CD4-positive, CD25-positive, alpha-beta regulatory T cell (primary cell): ENCODE measurements around the gene BCAS2. TPM values are rescaled to one million over a fixed set of nuclear protein-coding genes. Genes with fewer than 3 reads are reported as not detected.
"Not testable (repeated sequence)": the region's sequence is repeated elsewhere in the genome, so short reads cannot be mapped to it uniquely, and the experiment has no call there.

Experiments
- ATAC-seq, 2 donors: fragments of 150-1000 bp; cut with Tn5 transposase; one replicate each; pipeline ENCODE4 v1.10.0; 2021; ENCODE audit warnings: low read depth in 2 of 2, moderate number of reproducible peaks in 2 of 2, moderate library complexity in 1 of 2
- DNase-seq, 3 donors: peaks; one replicate each; pipeline versions ENCODE4 v3.0.0 to v3.0.0-alpha.2; 2012 to 2022; ENCODE audit warnings: mixed read lengths in 1 of 3
- H3K27ac ChIP-seq: one replicate; pipeline ENCODE4 v1.7.0; 2013; ENCODE audit warnings: mild to moderate bottlenecking, low read length; ENCODE audit not compliant: insufficient read depth, poor library complexity, severe bottlenecking
- H3K27me3 ChIP-seq: one replicate; pipeline ENCODE4 v1.7.0; 2013; ENCODE audit warnings: low read length; ENCODE audit not compliant: control insufficient read depth, insufficient read depth
- H3K36me3 ChIP-seq: one replicate; pipeline ENCODE4 v1.7.0; 2013; ENCODE audit warnings: mild to moderate bottlenecking, low read length, moderate library complexity; ENCODE audit not compliant: control insufficient read depth, insufficient read depth
- H3K4me1 ChIP-seq: 2 replicates; pipeline ENCODE4 v1.7.0; 2013; ENCODE audit warnings: mild to moderate bottlenecking, low read length; ENCODE audit not compliant: insufficient read depth, control insufficient read depth, poor library complexity, severe bottlenecking
- H3K4me3 ChIP-seq: one replicate; pipeline ENCODE4 v1.7.0; 2013; ENCODE audit warnings: low read depth, mild to moderate bottlenecking, low read length, moderate library complexity
- H3K9me3 ChIP-seq, 2 experiments: 1 replicate in 1 of 2; 2 replicates in 1 of 2; pipeline ENCODE4 v1.7.0; 2013; ENCODE audit warnings: low read length in 2 of 2, mild to moderate bottlenecking in 1 of 2, moderate library complexity in 1 of 2; ENCODE audit not compliant: control insufficient read depth in 2 of 2
- H3K27ac Mint-ChIP-seq, 3 donors: one replicate each; pipeline ENCODE4 v1.8.0; 2020 to 2022; ENCODE audit warnings: mild to moderate bottlenecking in 3 of 3, mixed read lengths in 3 of 3, moderate library complexity in 2 of 3
- H3K27me3 Mint-ChIP-seq: one replicate; pipeline ENCODE4 v1.8.0; 2022; ENCODE audit warnings: mild to moderate bottlenecking, mixed read lengths
- H3K36me3 Mint-ChIP-seq: one replicate; pipeline ENCODE4 v1.8.0; 2020; ENCODE audit warnings: mixed read lengths
- H3K4me1 Mint-ChIP-seq, 4 donors: one replicate each; pipeline ENCODE4 v1.8.0; 2020 to 2022; ENCODE audit warnings: mixed read lengths in 4 of 4, mild to moderate bottlenecking in 1 of 4
- H3K4me3 Mint-ChIP-seq, 4 donors: one replicate each; pipeline ENCODE4 v1.8.0; 2020 to 2022; ENCODE audit warnings: mild to moderate bottlenecking in 4 of 4, mixed read lengths in 4 of 4, moderate library complexity in 3 of 4
- H3K9me3 Mint-ChIP-seq, 7 donors: one replicate each; pipeline ENCODE4 v1.8.0; 2020 to 2022; ENCODE audit warnings: mixed read lengths in 7 of 7, mild to moderate bottlenecking in 3 of 7, moderate library complexity in 2 of 7
- polyA plus RNA-seq, 4 donors: library from polyadenylated mRNA; unstranded; fragments of 300-500 nt; fragmentation: Illumina TruSeq; gene quantifications; one replicate each; pipeline ENCODE4 v1.2.3, GENCODE V29; 2021
- total RNA-seq: library from RNA; stranded (reverse); gene quantifications from one replicate; pipeline ENCODE4 v1.2.3, GENCODE V29; 2022

The BCAS2 gene
- total and polyA plus RNA-seq, 5 donors from 2014 or later = 97.4 to 125 (median 114) TPM

DNA sequence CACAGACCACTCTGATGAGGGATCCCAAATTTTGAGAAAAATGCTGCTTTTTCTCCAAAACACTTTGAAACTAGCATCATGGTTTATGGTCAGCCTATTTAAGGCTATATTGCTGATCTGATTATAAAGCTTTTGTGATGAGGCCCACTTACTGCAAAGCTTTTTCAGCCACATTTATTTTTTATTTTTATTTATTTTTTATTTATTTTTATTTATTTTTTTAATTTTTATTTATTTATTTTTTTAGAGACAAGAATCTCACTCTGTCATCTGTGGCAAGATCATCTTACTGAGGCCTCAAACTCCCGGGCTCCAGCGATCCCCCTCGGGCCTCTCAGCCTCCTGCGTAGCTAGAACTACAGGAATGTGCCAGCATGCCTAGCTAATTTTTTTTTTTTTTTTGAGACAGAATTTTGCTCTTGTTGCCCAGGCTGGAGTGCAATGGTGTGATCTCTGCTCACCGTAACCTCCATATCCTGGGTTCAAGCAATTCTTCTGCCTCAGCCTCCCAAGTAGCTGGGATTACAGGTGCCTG is 5.2 kb upstream of the BCAS2 start:
- ATAC-seq (no peak), DNase-seq (no peak)
- Mint-ChIP-seq H3K36me3 (no peaks in the 10 kb centered on the region), H3K4me3 (no peak overlapping the region), H3K27ac (no peak overlapping the region), H3K27me3 (peaks cover 59% of the 10 kb centered on the region), H3K4me1 (peaks cover 0 to 10% (median 5%) of the 10 kb centered on the region in 4 donors), H3K9me3 (peaks cover 0 to 5% (median 0%) of the 10 kb centered on the region in 7 donors)
- peaks cover 15% of the 10 kb centered on the region for H3K27me3 ChIP-seq
- H3K4me1 ChIP-seq = no peaks in the 10 kb centered on the region
- H3K9me3 ChIP-seq = peaks cover 2 to 6% of the 10 kb centered on the region in 2 experiments
- no peaks in the 10 kb centered on the region for H3K36me3 ChIP-seq
- no peak overlapping the region for H3K27ac ChIP-seq
- no peak overlapping the region for H3K4me3 ChIP-seq

- Mint-ChIP-seq H3K4me3 (no peak overlapping the region), H3K4me1 (peaks cover 0 to 21% (median 9%) of the 10 kb centered on the region in 4 donors), H3K9me3 (peaks cover 0 to 5% (median 0%) of the 10 kb centered on the region in 7 donors), H3K27ac (no peak overlapping the region), H3K27me3 (peaks cover 53% of the 10 kb centered on the region), H3K36me3 (no peaks in the 10 kb centered on the region)
- ATAC-seq = no peak
- Histone ChIP-seq H3K4me3 (no peak overlapping the region), H3K4me1 (peaks cover 10% of the 10 kb centered on the region), H3K27me3 (peaks cover 12% of the 10 kb centered on the region), H3K9me3 (peaks cover 2 to 6% of the 10 kb centered on the region in 2 experiments), H3K36me3 (no peaks in the 10 kb centered on the region), H3K27ac (no peak overlapping the region)
- no peak for DNase-seq
Observed at GRCh38 chr1:114585231-114585630, 3.8 kb upstream of the BCAS2 start.

DNA sequence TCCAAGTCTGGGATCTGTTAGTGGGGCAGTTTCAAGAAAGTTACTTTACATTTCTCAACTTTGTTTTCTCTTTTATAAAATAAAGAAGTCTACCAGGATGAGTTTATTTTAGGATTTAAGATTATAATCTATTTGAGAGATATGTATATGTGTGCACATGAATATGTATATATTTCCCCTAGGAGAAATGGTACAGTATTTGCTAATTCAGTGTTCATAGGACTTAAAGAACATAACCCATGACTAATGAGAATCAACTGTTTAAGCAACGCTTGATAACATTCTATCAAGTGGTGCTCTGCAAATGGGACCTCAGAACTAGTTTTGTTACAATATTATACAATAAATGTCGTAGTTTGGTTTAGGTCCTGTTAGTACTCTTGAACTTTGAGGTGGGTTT is 7.0 kb downstream of the BCAS2 start:
- Mint-ChIP-seq H3K4me1 (peaks cover 14 to 37% (median 35%) of the 10 kb centered on the region in 4 donors), H3K27ac (no peak overlapping the region)

DNA sequence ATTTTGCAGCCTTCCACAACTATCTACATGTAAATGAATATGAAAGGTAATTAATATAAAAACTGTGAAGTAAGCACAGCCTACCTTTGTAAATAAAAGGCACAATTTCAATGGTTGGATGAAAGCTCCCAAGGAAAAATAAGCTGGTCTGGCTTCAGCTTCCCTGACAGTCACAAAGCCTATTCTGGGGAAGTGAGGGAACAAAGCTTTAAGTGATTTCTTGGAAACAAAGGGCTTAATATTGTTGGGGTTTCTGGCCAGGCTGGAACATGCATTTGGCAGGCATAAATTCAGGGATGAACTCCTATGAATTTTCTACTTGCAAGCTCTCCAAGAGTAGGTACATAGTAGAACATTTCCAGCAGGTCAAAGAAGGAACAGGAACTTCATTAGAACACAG is 17.3 kb downstream of the BCAS2 start:
- Mint-ChIP-seq H3K4me1 (peaks cover 0 to 10% (median 3%) of the 10 kb centered on the region in 4 donors), H3K36me3 (peaks cover 40% of the 10 kb centered on the region)

More for the DNA sequence above, 7.0 kb downstream of the BCAS2 start:
- Histone ChIP-seq H3K4me1 (no peaks in the 10 kb centered on the region), H3K36me3 (peaks cover 81% of the 10 kb centered on the region), H3K27ac (no peak overlapping the region), H3K27me3 (no peaks in the 10 kb centered on the region), H3K4me3 (no peak overlapping the region), H3K9me3 (no peaks in the 10 kb centered on the region)
- Mint-ChIP-seq H3K27me3 (no peaks in the 10 kb centered on the region), H3K9me3 (no peaks in the 10 kb centered on the region), H3K36me3 (peaks cover 60% of the 10 kb centered on the region), H3K4me3 (no peak overlapping the region)
- DNase-seq (no peak), ATAC-seq (no peak)

GRCh38 chr1:114562978-114563510 is 18.4 kb downstream of the BCAS2 start:
- DNase-seq, H3K4me1 ChIP-seq, H3K9me3 Mint-ChIP-seq, H3K27me3 ChIP-seq, H3K27me3 Mint-ChIP-seq, H3K9me3 ChIP-seq, H3K27ac Mint-ChIP-seq, H3K27ac ChIP-seq, H3K4me3 ChIP-seq, ATAC-seq: not testable (repeated sequence)
- Mint-ChIP-seq H3K4me1 (peaks cover 0 to 15% (median 2%) of the 10 kb centered on the region in 4 donors), H3K36me3 (peaks cover 33% of the 10 kb centered on the region), H3K4me3 (peak overlapping the region in 1 of 4 donors; percentile 69)
- peaks cover 31% of the 10 kb centered on the region for H3K36me3 ChIP-seq

More for the DNA sequence above, 17.3 kb downstream of the BCAS2 start:
- Mint-ChIP-seq H3K9me3 (peaks cover 0 to 4% (median 0%) of the 10 kb centered on the region in 7 donors), H3K27me3 (no peaks in the 10 kb centered on the region), H3K4me3 (no peak overlapping the region), H3K27ac (no peak overlapping the region)
- no peaks in the 10 kb centered on the region for H3K9me3 ChIP-seq
- no peak for ATAC-seq
- no peak for DNase-seq
- H3K27me3 ChIP-seq = no peaks in the 10 kb centered on the region
- no peaks in the 10 kb centered on the region for H3K4me1 ChIP-seq
- no peak overlapping the region for H3K27ac ChIP-seq
- no peak overlapping the region for H3K4me3 ChIP-seq
- H3K36me3 ChIP-seq = peaks cover 42% of the 10 kb centered on the region

GRCh38 chr1:114561333-114561732 is 20.1 kb downstream of the BCAS2 start:
- peak overlapping the region in 1 of 3 donors; percentile 77 for H3K27ac Mint-ChIP-seq
- H3K9me3 Mint-ChIP-seq = peaks cover 0 to 4% (median 0%) of the 10 kb centered on the region in 7 donors
- H3K4me3 Mint-ChIP-seq = no peak overlapping the region
- Histone ChIP-seq H3K9me3 (no peaks in the 10 kb centered on the region), H3K27ac (no peak overlapping the region), H3K36me3 (peaks cover 16% of the 10 kb centered on the region), H3K4me1 (no peaks in the 10 kb centered on the region), H3K4me3 (no peak overlapping the region), H3K27me3 (no peaks in the 10 kb centered on the region)
- no peaks in the 10 kb centered on the region for H3K27me3 Mint-ChIP-seq
- peaks cover 18% of the 10 kb centered on the region for H3K36me3 Mint-ChIP-seq
- DNase-seq (no peak), ATAC-seq (no peak)
- peaks cover 0 to 15% (median under 1%) of the 10 kb centered on the region in 4 donors for H3K4me1 Mint-ChIP-seq

- no peak for ATAC-seq
Observed at GRCh38 chr1:114559356-114559755, 22.1 kb downstream of the BCAS2 start.

DNA sequence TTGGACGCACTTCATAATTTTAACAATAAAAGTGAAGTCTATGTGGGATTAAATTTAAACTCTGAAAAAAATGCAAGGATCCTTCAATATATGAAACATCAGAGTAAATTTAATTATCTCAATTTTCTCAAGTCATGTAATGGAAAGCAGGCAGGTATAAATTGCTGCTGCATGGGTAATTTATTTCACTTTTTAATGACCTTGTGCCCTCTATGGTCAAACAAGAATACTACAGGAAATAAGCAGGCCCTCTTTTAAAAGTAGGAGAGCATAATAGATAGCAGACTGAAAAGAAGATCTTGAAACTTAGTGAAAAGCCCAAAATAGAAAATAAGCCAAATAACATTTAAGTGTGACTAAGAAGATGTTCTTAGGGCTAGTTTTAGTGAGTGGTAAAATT is 22.9 kb downstream of the BCAS2 start:
- peaks cover 0 to 5% (median under 1%) of the 10 kb centered on the region in 4 donors for H3K4me1 Mint-ChIP-seq
- H3K27me3 ChIP-seq = no peaks in the 10 kb centered on the region
- peak in 1 of 2 donors; percentile 44 for ATAC-seq
- H3K4me3 Mint-ChIP-seq = no peak overlapping the region
- no peaks in the 10 kb centered on the region for H3K36me3 ChIP-seq
- no peaks in the 10 kb centered on the region for H3K36me3 Mint-ChIP-seq
- H3K4me1 ChIP-seq = no peaks in the 10 kb centered on the region
- no peak overlapping the region for H3K27ac Mint-ChIP-seq
- no peaks in the 10 kb centered on the region for H3K9me3 ChIP-seq
- H3K27ac ChIP-seq = no peak overlapping the region
- no peak overlapping the region for H3K4me3 ChIP-seq
- peak in 2 of 3 donors; percentile 29 to 46 for DNase-seq
- H3K27me3 Mint-ChIP-seq = no peaks in the 10 kb centered on the region
- peaks cover 0 to 2% (median 0%) of the 10 kb centered on the region in 7 donors for H3K9me3 Mint-ChIP-seq

More at GRCh38 chr1:114559356-114559755, 22.1 kb downstream of the BCAS2 start:
- Histone ChIP-seq H3K4me1 (no peaks in the 10 kb centered on the region), H3K4me3 (no peak overlapping the region), H3K27ac (no peak overlapping the region), H3K36me3 (no peaks in the 10 kb centered on the region), H3K27me3 (no peaks in the 10 kb centered on the region), H3K9me3 (no peaks in the 10 kb centered on the region)
- Mint-ChIP-seq H3K27ac (no peak overlapping the region), H3K9me3 (peaks cover 0 to 2% (median 0%) of the 10 kb centered on the region in 7 donors), H3K4me1 (peaks cover 0 to 5% (median under 1%) of the 10 kb centered on the region in 4 donors), H3K27me3 (no peaks in the 10 kb centered on the region), H3K36me3 (no peaks in the 10 kb centered on the region), H3K4me3 (no peak overlapping the region)
- DNase-seq = no peak
